A204.1 (cell line): Measurements from ENCODE around the gene HSPB6.
"Not testable (repeated sequence)": the region's sequence is repeated elsewhere in the genome, so short reads cannot be mapped to it uniquely, and the experiment has no call there.

ENCODE experiments used
- FAIRE-seq: peaks from 2 replicates; lab custom pipeline; 2012; peaks lifted over from hg19 to GRCh38; lab: Jason Lieb, UNC

The HSPB6 gene

GRCh38 chr19:35756377-35757230 is at the start of gene HSPB6:
TSS of gene HSPB6 (minus strand) at chr19:35757029. CDS start at chr19:35757008, 21 bp downstream.
- no peak for FAIRE-seq

GRCh38 chr19:35806597-35806996 is 49.8 kb upstream of the HSPB6 start:
- no peak for FAIRE-seq

- FAIRE-seq, result no peak
Measured at GRCh38 chr19:35805526-35806102, 48.8 kb upstream of the HSPB6 start.

- FAIRE-seq, result no peak
Measured at GRCh38 chr19:35801828-35802227, 45.0 kb upstream of the HSPB6 start.

- FAIRE-seq, result no peak
Measured at GRCh38 chr19:35797663-35798062, 40.8 kb upstream of the HSPB6 start.

GRCh38 chr19:35796645-35797542 is 40.1 kb upstream of the HSPB6 start:
- FAIRE-seq, result no peak

- not testable (repeated sequence) for FAIRE-seq
Measured at GRCh38 chr19:35795564-35795963, 38.7 kb upstream of the HSPB6 start.

GRCh38 chr19:35793381-35794165 is 36.7 kb upstream of the HSPB6 start:
- FAIRE-seq, result no peak

- no peak for FAIRE-seq
Measured at GRCh38 chr19:35792888-35793287, 36.1 kb upstream of the HSPB6 start.

GRCh38 chr19:35792312-35792711 is 35.5 kb upstream of the HSPB6 start:
- FAIRE-seq, result no peak

- no peak for FAIRE-seq
Measured at GRCh38 chr19:35791814-35792279, 35.0 kb upstream of the HSPB6 start.

GRCh38 chr19:35790981-35791813 is 34.4 kb upstream of the HSPB6 start:
- no peak for FAIRE-seq

- no peak for FAIRE-seq
Measured at GRCh38 chr19:35789978-35790944, 33.4 kb upstream of the HSPB6 start.

GRCh38 chr19:35789195-35789977 is 32.6 kb upstream of the HSPB6 start:
- no peak for FAIRE-seq

- FAIRE-seq, result no peak
Measured at GRCh38 chr19:35788205-35788960, 31.6 kb upstream of the HSPB6 start.

GRCh38 chr19:35787227-35787799 is 30.5 kb upstream of the HSPB6 start:
- FAIRE-seq, result no peak

GRCh38 chr19:35786299-35787160 is 29.7 kb upstream of the HSPB6 start:
- no peak for FAIRE-seq
